Hippocampal formation (tissue), 2 donors: ENCODE measurements around the gene AEBP2.
"Not testable (repeated sequence)": the region's sequence is repeated elsewhere in the genome, so short reads cannot be mapped to it uniquely, and the experiment has no call there.

Source experiments
- DNase-seq, 2 donors: peaks; one replicate each; lab custom pipeline; 2025; lab: John Stamatoyannopoulos, UW

AEBP2 gene

DNA sequence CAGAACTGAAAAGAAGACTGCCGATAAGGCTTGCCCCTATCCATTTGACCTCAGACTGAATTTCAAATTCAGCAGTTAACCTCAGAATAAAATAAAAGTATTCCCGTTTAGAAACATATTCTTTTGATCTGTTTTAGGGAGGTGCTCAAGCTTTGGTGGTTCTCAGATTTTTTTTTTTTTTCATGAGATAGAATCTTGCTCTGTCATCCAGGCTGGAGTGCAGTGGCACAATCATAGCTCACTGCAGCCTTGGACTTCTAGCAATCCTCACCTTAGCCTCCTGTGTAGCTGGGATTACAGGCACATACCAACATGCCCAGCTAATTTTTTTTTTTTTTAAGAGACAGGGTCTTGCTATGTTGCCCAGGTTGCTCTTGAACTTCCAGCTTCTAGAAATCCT lies 15.5 kb downstream of the AEBP2 start:
- no peak for DNase-seq

DNA sequence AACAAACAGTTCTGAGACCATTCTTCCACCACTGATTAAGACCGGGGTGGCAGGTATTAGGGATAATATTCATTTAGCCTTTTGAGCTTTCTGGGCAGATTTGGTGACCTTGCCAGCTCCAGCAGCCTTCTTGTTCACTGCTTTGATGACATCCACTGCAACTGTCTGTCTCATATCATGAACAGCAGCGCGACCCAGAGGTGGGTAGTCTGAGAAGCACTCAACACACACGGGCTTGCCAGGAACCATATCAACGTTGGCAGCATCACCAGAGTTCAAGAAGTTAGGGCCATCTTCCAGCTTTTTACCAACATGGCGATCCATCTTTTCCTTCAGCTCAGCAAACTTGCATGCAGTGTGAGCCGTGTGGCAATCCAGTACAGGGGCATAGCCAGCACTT lies 16.9 kb downstream of the AEBP2 start:
- no peak for DNase-seq

DNA sequence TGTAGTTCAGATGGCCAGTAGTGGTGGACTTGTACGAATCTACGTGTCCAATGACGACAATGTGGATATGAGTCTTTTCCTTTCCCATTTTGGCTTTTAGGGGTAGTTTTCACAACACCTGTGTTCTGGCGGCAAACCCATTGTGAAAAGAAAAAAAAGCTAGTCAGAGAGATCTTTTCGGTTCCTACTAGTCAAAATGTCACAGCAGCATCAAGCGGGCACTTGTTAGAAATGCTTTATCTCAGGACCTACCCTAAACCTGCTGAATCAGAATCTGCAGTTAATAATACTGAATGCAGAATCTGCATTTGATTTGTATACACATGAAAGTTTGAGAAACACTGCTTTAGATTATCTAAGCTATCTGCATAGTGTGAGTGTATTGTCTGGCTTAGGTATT lies 18.3 kb downstream of the AEBP2 start:
- no peak for DNase-seq

DNA sequence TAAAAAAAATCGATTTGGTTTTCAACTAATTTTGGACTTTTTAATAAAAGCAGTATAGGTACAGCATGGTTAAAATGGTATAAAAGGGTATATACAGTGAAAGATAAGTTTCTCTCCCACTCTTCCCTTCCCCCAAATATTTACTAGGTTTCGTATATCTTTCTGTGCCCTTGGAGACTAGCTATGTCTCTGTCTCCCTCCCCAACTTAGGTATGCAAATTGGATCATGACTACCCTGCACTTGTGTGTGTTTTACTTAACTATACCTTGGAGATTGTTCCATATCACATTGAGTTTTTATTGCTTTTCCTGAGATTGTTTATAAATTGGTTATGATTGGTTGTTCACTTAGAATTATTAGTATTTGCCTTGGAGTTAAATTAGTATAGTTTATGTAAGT lies 19.4 kb downstream of the AEBP2 start:
- no peak for DNase-seq

DNA sequence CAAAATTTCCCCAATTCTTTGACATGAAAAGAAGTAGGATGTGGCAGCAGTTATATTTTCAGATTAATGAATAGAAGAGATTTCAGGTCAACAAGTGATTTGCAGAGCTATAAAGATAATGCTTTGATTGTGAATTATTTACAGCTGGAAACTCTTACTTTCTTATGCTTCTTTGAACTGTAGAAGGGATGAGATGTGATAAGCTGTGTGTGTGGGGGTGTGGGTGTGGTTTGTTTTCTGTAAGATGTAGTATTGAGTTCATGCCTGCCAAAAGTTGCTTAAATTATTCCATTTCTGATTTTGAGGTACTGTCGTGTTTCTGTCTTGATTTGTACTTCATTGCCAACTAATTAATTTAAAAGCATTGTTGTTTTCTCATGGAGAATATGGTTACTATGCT lies 22.7 kb downstream of the AEBP2 start:
- no peak for DNase-seq

DNA sequence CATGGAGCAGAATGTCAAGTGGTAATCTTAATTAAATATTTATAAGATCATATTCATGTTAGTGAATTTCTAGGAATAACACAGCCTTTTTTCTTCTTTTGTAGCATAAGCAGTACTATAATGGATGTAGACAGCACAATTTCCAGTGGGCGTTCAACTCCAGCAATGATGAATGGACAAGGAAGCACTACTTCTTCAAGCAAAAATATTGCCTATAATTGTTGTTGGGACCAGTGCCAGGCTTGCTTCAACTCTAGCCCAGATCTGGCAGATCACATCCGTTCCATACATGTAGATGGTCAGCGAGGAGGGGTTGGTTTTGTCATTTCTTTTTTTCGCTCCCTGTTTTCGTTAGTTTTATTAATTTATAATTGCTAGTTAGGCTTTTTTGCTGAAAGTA lies 23.1 kb downstream of the AEBP2 start:
- no peak for DNase-seq

DNA sequence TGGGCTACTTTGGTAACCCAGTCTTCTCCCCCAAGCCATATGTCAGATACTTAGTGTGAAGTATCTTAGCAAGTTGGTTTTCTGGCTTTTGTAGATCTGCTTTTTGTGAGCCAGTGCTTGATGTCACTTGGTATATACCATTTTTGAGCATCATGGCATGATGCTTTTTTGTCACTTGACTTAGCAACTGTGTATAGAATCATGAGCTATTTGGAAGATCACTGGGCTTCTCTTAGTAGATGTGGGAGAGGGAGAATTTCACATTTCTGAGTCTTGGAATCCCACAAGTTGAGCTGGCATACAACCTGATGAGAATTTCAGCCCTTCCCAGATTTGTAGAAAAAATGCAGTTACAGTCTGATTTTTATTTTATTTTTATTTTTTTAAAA lies 24.9 kb downstream of the AEBP2 start:
- DNase-seq, result no peak

DNA sequence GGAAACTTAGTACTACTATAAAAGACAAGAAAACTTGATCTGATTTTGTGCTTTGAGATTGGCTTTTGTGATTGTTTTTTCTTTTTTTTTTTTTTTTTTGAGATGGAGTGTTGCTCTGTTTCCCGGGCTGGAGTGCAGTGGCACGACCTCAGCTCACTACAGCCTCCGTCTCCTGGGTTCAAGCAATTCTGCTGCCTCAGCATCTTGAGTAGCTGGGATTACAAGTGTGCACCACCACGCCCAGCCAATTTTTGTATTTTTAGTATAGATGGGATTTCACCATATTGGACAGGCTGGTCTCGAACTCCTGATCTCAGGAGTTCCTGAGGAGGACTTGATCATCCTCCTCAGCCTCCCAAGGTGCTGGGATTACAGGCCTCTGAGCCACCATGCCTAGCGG lies 26.4 kb downstream of the AEBP2 start:
- DNase-seq, result no peak

DNA sequence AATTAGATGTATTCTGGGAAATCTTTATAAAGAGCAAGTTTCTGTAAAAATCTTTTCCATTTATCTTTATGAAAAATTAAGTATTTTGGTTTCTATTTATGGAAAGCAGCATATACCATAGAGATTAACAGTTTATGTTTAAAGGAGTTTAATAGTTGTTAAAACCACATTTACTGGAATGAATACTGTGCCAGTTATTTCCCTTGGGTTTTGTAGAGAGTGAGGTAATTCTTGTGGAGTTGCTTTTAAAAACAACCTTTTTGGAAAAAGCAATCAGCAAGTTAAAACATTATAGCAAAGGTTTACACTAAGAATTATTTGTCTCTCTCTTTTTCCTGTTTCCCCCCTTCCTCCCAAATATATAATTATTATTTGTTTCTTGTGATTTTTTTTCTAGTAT lies 34.9 kb downstream of the AEBP2 start:
- no peak for DNase-seq

DNA sequence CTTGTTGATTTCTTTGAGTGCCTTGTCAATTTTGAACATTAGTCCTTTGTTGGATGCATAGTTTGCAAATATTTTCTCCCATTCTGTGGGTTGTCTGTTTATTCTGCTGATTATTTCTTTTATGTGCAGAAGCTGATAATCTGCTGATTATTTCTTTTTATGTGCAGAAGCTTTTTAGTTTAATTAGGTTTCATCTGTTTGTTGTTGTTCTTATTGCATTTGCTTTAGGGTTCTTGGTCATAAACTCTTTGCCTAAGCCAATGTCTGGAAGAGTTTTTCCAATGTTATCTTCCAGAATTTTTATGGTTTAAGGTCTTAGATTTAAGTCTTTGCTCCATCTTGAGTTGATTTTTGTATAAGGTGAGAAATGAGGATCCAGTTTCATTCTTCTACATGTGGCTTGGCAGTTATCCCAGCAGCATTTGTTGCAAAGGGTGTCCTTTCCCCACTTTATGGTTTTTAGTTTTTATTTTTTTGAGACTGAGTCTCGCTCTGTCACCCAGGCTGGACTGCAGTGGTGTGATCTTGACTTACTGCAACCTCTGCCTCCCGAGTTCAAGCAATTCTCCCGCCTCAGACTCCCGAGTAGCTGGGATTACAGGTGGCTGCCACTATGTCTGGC lies 36.7 kb downstream of the AEBP2 start:
- DNase-seq, result not testable (repeated sequence)

DNA sequence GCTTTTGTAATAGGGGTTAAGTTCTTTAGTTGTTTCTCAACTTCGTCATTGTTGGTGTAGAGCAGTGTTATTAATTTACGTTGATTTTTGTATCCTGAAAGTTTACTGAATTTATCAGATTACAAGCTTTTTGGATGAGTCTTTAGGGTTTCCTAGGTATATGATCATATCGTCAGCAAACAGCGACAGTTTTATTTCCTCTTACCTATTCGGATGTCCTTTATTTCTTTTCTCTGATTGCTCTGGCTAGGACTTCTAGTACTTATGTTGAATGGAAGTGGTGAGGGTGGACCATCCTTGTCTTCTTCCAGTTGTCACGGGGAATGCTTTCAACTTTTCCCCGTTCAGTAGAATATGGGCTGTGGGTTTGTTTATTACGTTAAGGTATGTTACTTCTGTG lies 37.8 kb downstream of the AEBP2 start:
- DNase-seq, result no peak

DNA sequence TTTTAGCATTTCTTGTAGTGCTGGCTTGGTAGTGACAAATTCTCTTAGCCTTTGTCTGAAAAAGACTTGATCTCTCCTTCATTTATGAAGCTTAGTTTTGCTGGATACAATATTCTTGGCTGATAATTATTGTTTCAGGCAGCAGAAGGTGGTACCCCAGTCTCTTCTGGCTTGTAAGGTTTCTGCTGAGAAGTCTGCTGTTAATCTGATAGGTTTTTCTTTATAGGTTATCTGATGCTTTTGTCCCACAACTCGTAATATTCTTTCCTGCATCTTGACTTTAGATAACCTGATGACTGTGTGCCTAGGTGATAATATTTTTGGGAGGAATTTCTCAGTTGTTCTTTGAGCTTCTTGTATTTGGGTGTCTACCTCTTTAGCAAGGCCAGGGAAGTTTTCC lies 41.2 kb downstream of the AEBP2 start:
- DNase-seq, result no peak

DNA sequence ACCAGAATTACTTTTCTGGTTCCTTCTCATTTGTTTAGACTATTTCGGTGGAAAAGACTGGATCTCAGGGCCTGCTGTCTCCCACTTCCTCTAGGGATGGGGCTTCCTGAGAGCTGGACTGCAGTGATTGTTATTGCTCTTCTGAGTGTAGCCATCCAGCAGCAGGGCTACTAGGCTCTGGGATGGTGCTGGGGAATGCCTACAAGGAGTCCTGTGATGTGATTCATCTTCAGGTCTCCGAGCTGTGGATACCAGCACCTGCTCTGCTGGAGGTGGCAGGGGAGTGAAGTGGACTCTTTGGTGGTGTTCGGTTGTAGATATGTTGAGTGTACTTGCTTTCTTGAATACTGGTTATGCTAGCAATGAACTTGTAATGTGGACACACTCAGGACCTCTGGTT lies 42.7 kb downstream of the AEBP2 start:
- no peak for DNase-seq

DNA sequence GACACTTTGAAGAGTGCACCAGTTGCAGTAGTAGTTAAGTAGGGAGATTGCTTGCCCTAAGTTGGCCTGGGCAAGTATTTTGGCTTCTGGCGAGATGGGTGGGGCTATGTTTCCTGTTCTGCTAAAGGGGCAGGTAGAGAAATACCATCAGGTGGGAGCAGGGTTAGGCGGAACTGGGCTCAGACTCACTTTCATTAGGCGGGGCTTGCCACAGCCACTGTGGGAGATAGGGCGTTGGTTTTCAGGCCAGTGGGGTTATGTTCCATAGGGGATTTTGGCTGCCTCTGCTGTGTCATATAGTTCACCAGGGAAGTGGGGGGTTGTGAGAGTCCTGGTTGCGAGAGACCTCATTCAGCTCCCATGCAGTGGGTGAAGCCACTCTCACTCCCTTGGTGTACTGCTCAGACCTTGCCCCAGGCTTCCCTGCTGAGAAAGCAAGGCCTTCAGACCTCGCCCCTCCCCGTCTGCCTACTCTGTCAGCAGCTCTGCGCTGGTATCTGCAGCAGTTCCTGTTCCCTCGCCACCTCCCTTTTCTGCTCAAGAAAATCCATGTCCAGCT lies 43.3 kb downstream of the AEBP2 start:
- DNase-seq, result no peak

DNA sequence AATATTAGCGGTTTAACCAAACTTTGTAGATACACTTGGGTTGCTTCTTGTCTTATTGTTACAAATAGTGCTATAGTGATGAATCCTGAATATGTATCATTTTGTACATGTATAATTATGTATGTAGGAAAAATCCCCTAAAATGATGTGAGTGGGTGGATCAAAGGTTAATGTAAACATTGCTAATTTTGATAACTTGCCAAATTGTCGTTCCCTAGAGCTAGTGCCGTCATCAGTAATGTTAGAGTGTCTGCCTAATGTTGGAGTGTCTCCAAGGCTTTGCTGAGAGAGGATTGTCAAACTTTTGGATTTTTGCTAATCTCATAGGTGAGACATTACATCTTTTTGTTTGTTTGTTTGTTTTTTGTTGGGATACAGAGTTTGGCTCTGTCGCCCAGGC lies 44.4 kb downstream of the AEBP2 start:
- no peak for DNase-seq

DNA sequence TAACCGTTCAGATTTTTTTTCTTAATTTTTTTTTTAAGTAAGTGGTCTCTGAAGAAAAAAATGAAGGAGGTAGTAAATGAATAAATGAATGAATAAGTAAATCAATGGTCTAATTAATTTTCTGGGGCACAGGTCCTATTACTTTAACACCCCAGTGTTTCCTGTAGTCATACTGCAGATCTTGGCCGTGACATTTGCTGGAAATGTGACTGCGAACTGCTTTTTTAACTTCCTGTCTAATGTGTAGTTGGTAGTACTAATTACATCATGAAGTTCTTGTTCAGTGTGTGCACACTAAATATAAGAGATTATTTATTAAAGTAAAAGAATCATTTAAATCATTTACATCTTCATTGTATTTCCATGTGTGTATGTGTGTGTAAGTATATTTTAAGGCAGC lies 45.4 kb downstream of the AEBP2 start:
- DNase-seq, result no peak

DNA sequence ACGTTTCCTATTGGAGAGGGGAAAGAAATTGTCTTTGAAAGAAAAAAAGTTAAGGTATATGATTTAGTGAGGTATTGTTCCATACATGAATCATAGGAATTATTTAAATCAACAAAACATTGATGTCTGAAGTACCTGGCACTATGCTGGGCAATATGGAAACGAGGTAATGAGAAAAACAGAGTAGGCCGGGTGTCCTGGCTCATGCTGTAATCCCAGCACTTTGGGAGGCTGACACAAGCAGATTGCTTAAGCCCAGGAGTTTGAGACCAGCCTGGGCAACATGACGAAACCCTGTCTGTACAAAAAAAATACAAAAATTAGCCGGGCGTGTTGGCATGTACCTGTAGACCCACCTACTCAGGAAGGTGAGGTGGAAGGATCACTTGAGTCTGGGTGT lies 45.9 kb downstream of the AEBP2 start:
- DNase-seq, result no peak

DNA sequence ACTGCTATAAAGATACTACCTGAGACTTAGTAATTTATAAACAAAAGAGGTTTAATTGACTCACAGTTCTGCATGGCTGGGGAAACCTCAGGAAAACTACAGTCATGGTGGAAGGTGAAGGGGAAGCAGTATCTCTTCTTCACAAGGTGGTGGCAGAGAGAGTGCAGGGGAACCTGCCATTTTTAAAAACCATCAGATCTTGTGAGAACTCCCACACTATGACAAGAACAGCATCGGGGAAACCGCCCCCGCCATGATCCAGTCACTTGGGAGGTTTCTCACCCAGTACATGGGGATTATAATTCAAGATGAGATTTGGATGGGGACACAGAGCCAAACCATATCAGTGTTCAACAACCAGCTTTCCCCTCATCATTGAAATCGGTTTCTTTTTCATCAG lies 49.9 kb downstream of the AEBP2 start:
- DNase-seq, result no peak

DNA sequence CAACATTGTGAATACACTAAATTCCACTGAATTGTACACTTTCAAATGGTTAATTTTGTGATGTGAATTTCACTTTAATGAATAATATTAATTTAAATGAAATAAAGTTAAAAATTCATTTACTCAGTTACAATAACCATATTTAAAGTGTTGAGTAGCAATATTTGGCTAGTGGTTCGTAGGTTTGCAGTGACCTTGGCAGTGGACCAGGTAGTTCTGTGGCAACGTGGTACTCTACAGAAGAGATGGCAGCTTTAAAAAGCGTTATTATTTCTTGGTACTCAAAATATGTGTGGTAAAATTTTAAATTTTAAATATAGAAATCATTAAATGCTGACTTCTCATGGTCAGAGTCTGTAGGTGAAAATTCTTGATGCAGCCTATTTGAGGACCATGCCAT lies 51.6 kb downstream of the AEBP2 start:
- no peak for DNase-seq

DNA sequence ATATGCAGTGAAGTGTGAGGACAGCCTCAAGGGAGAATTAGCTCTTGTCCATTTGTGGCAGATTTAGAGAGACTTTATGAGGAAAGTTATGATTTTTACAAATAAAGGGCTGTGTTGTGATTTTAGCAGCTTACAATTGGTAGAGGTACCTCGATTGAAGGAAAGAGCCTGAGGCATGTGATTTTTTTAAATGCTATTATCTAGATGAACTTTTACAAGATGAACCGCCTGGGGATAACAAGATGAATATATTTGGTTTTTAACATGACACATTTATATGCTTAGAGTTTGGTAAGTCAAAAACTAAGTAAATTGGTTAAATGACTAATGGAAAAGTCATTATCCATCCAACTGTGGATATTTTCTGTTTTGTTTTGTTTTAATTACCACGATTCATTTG lies 52.6 kb downstream of the AEBP2 start:
- no peak for DNase-seq

DNA sequence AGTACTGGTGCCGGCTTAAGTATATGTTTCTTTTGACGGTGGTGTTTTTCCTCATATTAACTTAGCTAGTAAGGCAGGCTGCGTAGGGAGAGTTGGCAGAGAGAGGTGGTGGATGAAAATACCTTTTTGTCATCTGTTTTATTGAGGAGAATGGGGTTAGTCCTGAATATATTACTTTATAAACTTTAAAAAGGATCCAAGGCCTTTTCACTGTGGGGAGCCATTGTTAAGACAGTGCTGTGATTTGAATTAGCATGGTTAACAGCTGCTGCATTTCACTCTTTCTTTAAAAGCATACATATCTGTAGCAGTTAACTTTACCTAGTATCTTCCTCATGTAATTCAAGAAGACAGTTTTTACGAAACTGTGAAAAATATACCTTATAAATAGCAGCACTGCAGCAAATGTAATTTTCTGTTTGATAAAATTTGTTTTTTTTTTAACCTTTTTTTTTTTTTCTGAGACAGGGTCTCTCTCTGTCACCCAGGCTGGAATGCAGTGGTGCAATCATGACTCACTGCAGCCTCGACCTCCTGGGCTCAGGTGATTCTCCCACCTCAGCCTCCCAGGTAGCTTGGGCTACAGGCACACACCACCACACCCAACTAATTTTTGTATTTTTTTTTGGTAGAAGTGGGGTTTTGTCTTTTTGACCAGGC lies 57.1 kb downstream of the AEBP2 start:
- DNase-seq, result peak in 1 of 2 donors; percentile 21

DNA sequence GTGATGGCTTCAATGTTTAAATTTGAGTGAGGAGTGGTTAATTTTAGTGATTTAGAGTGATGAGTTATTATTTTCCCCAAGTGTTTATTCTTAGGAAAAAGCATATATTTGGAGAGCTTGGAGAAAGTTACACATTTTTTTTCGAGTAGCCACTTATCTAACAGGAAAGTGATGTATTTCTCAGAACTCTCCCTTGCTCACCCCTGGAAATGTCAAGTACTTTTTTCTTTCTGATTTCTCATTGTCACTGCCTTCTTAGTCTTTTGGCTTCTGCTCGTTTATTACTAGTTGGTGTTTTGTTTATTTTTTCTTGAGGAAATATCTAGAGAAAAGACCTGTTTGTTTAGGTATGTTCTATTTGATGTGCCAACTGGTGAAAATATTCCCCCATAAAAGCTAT lies 58.8 kb downstream of the AEBP2 start:
- DNase-seq, result no peak

DNA sequence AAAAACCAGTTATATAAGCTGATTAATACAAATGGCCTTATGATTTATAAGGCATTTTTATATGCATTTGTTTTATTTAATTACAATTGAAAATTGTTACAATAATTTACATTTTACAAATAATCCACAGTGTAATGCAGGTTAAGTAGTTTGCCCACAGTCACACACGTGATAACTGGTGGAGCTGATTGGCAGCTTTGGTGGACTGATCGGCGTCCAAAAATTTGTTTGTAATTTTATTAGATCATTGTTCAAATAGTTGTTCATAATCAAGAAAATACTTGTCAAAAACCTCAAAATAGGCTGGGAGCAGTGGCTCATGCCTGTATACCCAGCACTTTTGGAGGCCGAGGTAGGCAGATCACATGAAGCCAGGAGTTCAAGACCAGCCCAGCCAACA lies 59.7 kb downstream of the AEBP2 start:
- no peak for DNase-seq

DNA sequence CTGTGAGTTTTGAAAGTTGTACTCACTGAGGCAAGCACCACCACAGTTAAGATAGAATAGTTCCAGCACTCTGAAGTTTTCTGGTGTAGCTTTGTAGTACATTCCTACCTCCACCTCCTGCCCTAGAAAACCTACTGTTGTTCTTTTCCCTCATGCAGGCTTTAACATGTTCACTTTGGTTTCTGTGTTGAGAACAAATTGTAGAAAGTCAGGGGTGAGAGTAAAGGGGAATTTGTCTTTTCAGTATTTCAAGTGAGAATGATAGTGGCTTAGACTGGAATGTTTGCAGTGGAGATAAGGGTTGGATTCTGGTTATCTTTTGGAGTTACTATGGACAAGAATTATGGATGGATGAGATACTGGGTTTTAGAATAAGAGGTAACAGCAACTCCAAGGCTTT lies 67.2 kb downstream of the AEBP2 start:
- DNase-seq, result no peak
